Sigmoid colon (tissue), 7 donors: ENCODE data around the gene CDK6. TPM values are rescaled to one million over a fixed set of nuclear protein-coding genes. Genes with fewer than 3 reads are reported as not detected.

Experiments
- DNase-seq: peaks from one replicate; pipeline ENCODE4 v3.0.0-alpha.2; 2019
- H3K27ac ChIP-seq, 4 donors: fragments of 200-600 bp; sonication (generic); one replicate each; pipeline ENCODE4 v1.5.1; 2016 to 2019; ENCODE audit warnings: mild to moderate bottlenecking in 1 of 4
- H3K27me3 ChIP-seq, 3 donors: fragments of 200-600 bp; sonication (generic); one replicate each; pipeline ENCODE4 v1.5.1; 2019; ENCODE audit warnings: mild to moderate bottlenecking in 1 of 3
- H3K36me3 ChIP-seq, 4 donors: fragments of 200-600 bp; sonication (generic); one replicate each; pipeline ENCODE4 v1.5.1; 2016 to 2019
- H3K4me1 ChIP-seq, 4 donors: fragments of 200-600 bp; sonication (generic); one replicate each; pipeline ENCODE4 v1.5.1; 2017 to 2019
- H3K4me3 ChIP-seq, 4 donors: fragments of 200-600 bp; sonication (generic); one replicate each; pipeline ENCODE4 v1.5.1; 2017 to 2019; ENCODE audit warnings: mild to moderate bottlenecking in 2 of 4, moderate library complexity in 1 of 4
- H3K9me3 ChIP-seq, 4 donors: fragments of 200-600 bp in 3 of 4; sonication (generic) in 3 of 4; one replicate each; pipeline versions ENCODE4 v1.5.1 to v1.6.1; 2013 to 2019
- EP300 ChIP-seq, 4 donors: sonication (generic); formaldehyde crosslinking; IDR thresholded peaks; one replicate each; pipeline ENCODE4 v1.6.1; 2017; ENCODE audit warnings: antibody characterized with exemption in 4 of 4
- POLR2A ChIP-seq, 2 donors: fragments of 450-650 bp; IDR thresholded peaks; one replicate each; pipeline ENCODE4 v1.6.1; 2016; ENCODE audit warnings: antibody characterized with exemption in 2 of 2, mild to moderate bottlenecking in 2 of 2, moderate library complexity in 2 of 2
- POLR2AphosphoS5 ChIP-seq, 4 donors: sonication (generic); formaldehyde crosslinking; IDR thresholded peaks; one replicate each; pipeline ENCODE4 v1.6.1; 2017; ENCODE audit warnings: antibody characterized with exemption in 4 of 4
- WGBS, 2 donors: extraction: QIAGEN DNeasy Blood & Tissue Kit; methylation state at CpG; one replicate each; pipeline ENCODE4 v1.1.7; 2013; 5-methylcytosine and 5-hydroxymethylcytosine counted together
- intact Hi-C: fragments of 100-400 bp; cut with DNase I; formaldehyde crosslinking; loops from one replicate; pipeline ENCODE4 v1.15.1; 2023
- polyA plus RNA-seq, 3 donors: library from polyadenylated mRNA; stranded (reverse); fragments of 200-250 nt; gene quantifications; one replicate each; pipeline ENCODE4 v1.2.3, GENCODE V29; 2013
- total RNA-seq, 4 donors: library from RNA; depleted of rRNA; stranded (reverse); fragments of >200 nt; gene quantifications; one replicate each; pipeline ENCODE4 v1.1.0, GENCODE V29; 2016
- TF ChIP-seq, protein P1 (sequence below), 4 experiments: fragments of 450-650 bp in 3 of 4; fragments of 200-600 bp in 1 of 4; IDR thresholded peaks; one replicate each; pipeline ENCODE4 v1.5.1; 2016 to 2019; ENCODE audit warnings: antibody characterized with exemption in 4 of 4, mild to moderate bottlenecking in 3 of 4, moderate library complexity in 2 of 4
- donor health status: healthy with polysubstance abuse.
- donor health status: Bipolar disorder and iron deficiency.
- donor health status: healthy.

CDK6 gene
- total and polyA plus RNA-seq, 7 donors, result 2.4 to 25.8 (median 13.3) TPM

- DNase-seq, result no peak
- H3K4me3 ChIP-seq, result no peak overlapping the region
- peaks cover 0 to 24% (median 8%) of the 10 kb centered on the region in 4 donors for H3K4me1 ChIP-seq
- 49 to 84% methylated on average over 6 of the region's 6 CpGs for WGBS, 2 donors
- intact Hi-C loops, result no loop called here
- peak overlapping the region in 1 of 4 donors; percentile 22 for H3K27ac ChIP-seq
- H3K27me3 ChIP-seq, result no peaks in the 10 kb centered on the region
- no peak for TF ChIP-seq POLR2AphosphoS5 (IDR thresholded peaks at IDR 0.05)
- no peak for TF ChIP-seq EP300 (IDR thresholded peaks at IDR 0.05)
- no peak for TF ChIP-seq POLR2A (IDR thresholded peaks at IDR 0.05)
- TF ChIP-seq, protein P1, sequence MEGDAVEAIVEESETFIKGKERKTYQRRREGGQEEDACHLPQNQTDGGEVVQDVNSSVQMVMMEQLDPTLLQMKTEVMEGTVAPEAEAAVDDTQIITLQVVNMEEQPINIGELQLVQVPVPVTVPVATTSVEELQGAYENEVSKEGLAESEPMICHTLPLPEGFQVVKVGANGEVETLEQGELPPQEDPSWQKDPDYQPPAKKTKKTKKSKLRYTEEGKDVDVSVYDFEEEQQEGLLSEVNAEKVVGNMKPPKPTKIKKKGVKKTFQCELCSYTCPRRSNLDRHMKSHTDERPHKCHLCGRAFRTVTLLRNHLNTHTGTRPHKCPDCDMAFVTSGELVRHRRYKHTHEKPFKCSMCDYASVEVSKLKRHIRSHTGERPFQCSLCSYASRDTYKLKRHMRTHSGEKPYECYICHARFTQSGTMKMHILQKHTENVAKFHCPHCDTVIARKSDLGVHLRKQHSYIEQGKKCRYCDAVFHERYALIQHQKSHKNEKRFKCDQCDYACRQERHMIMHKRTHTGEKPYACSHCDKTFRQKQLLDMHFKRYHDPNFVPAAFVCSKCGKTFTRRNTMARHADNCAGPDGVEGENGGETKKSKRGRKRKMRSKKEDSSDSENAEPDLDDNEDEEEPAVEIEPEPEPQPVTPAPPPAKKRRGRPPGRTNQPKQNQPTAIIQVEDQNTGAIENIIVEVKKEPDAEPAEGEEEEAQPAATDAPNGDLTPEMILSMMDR (IDR thresholded peaks at IDR 0.05), result no peak
- H3K9me3 ChIP-seq, result no peaks in the 10 kb centered on the region
- no peaks in the 10 kb centered on the region for H3K36me3 ChIP-seq
Measured at GRCh38 chr7:92644406-92645113, 191.8 kb downstream of the CDK6 start.

DNA sequence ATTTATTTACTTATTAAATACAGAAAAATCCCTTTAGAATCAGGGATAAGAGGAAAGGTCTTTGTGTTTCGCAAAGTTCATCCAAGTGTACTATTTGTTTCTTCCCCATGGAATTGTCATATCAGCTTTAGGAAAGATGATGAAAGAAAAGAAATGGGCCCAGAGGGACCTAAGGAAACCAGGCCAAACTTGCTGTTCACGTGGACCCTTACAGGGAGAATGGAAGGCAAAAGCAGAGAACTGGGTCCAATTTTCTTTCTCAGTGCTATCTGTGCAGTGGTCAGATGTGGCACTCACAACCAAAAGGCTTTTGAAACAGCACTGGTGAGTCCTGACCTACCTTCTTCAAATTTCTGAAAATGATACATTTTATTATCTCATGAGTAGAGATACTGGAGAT lies 192.6 kb downstream of the CDK6 start:
- Histone ChIP-seq H3K27me3 (no peaks in the 10 kb centered on the region), H3K9me3 (no peaks in the 10 kb centered on the region), H3K27ac (no peak overlapping the region), H3K4me3 (no peak overlapping the region), H3K4me1 (peaks cover 0 to 24% (median 8%) of the 10 kb centered on the region in 4 donors), H3K36me3 (no peaks in the 10 kb centered on the region)
- no peak for DNase-seq
- TF ChIP-seq EP300 (IDR thresholded peaks at IDR 0.05) (no peak), POLR2A (IDR thresholded peaks at IDR 0.05) (no peak), POLR2AphosphoS5 (IDR thresholded peaks at IDR 0.05) (no peak)
- TF ChIP-seq, protein P1 (IDR thresholded peaks at IDR 0.05), result no peak
- 88 to 97% methylated on average over 2 of the region's 2 CpGs for WGBS, 2 donors
- intact Hi-C loops, result no loop called here

- no peak for DNase-seq
- no peaks in the 10 kb centered on the region for H3K27me3 ChIP-seq
- peaks cover 0 to 24% (median 8%) of the 10 kb centered on the region in 4 donors for H3K4me1 ChIP-seq
- no peaks in the 10 kb centered on the region for H3K9me3 ChIP-seq
- WGBS, 2 donors, result 73 to 86% methylated on average over 4 of the region's 4 CpGs
- no peaks in the 10 kb centered on the region for H3K36me3 ChIP-seq
- H3K4me3 ChIP-seq, result no peak overlapping the region
- H3K27ac ChIP-seq, result no peak overlapping the region
- TF ChIP-seq POLR2AphosphoS5 (IDR thresholded peaks at IDR 0.05) (no peak), POLR2A (IDR thresholded peaks at IDR 0.05) (no peak), EP300 (IDR thresholded peaks at IDR 0.05) (no peak)
- TF ChIP-seq, protein P1 (IDR thresholded peaks at IDR 0.05), result no peak
- intact Hi-C loops, result no loop called here
Measured at GRCh38 chr7:92641921-92642511, 194.4 kb downstream of the CDK6 start.

- intact Hi-C loops, result no loop called here
- Histone ChIP-seq H3K4me1 (peaks cover 0 to 15% (median 9%) of the 10 kb centered on the region in 4 donors), H3K4me3 (no peak overlapping the region), H3K9me3 (no peaks in the 10 kb centered on the region), H3K27ac (no peak overlapping the region), H3K27me3 (no peaks in the 10 kb centered on the region), H3K36me3 (no peaks in the 10 kb centered on the region)
- TF ChIP-seq EP300 (IDR thresholded peaks at IDR 0.05) (no peak), POLR2A (IDR thresholded peaks at IDR 0.05) (no peak), POLR2AphosphoS5 (IDR thresholded peaks at IDR 0.05) (no peak)
- TF ChIP-seq, protein P1 (IDR thresholded peaks at IDR 0.05), result no peak
- no peak for DNase-seq
- WGBS, 2 donors, result 67 to 92% methylated on average over 4 of the region's 4 CpGs
Measured at GRCh38 chr7:92639966-92640365, 196.4 kb downstream of the CDK6 start.
